T-helper 17 cell (primary cell): ENCODE measurements around the gene CERS3. TPM values are rescaled to one million over a fixed set of nuclear protein-coding genes. Genes with fewer than 3 reads are reported as not detected.

Source experiments
- ATAC-seq: fragments of 150-1000 bp; cut with Tn5 transposase; 2 replicates; pipeline ENCODE4 v1.10.0; 2021; ENCODE audit warnings: mild to moderate bottlenecking, moderate library complexity
- DNase-seq, 3 donors: peaks; one replicate each; pipeline versions ENCODE4 v3.0.0 to v3.0.0-alpha.2; 2020 to 2021
- H3K9me3 ChIP-seq: one replicate; pipeline ENCODE4 v1.7.0; 2013; ENCODE audit warnings: low read length, mild to moderate bottlenecking; ENCODE audit not compliant: control insufficient read depth, poor library complexity, severe bottlenecking
- H3K27ac Mint-ChIP-seq: one replicate; pipeline ENCODE4 v1.8.0; 2022; ENCODE audit warnings: mild to moderate bottlenecking, moderate library complexity, mixed read lengths
- H3K27me3 Mint-ChIP-seq: one replicate; pipeline ENCODE4 v1.8.0; 2022; ENCODE audit warnings: mixed read lengths
- H3K36me3 Mint-ChIP-seq: one replicate; pipeline ENCODE4 v1.8.0; 2022; ENCODE audit warnings: low read depth, mixed read lengths
- H3K4me1 Mint-ChIP-seq: one replicate; pipeline ENCODE4 v1.8.0; 2022; ENCODE audit warnings: mild to moderate bottlenecking, mixed read lengths
- H3K4me3 Mint-ChIP-seq: one replicate; pipeline ENCODE4 v1.8.0; 2022; ENCODE audit warnings: mild to moderate bottlenecking, moderate library complexity, mixed read lengths
- total RNA-seq, 4 donors: library from RNA in 2 of 4; stranded (reverse) in 2 of 4; gene quantifications; one replicate each; pipeline ENCODE4 v1.2.3 and lab custom pipeline; 2022 to 2026

The CERS3 gene
- total RNA-seq, 2 donors from 2014 or later: 2.0 to 2.8 TPM

GRCh38 chr15:100547961-100548360 lies 19.2 kb upstream of the CERS3 start:
- no peaks in the 10 kb centered on the region for H3K9me3 ChIP-seq
- no peak overlapping the region for H3K27ac Mint-ChIP-seq
- H3K4me3 Mint-ChIP-seq: no peak overlapping the region
- H3K27me3 Mint-ChIP-seq: no peaks in the 10 kb centered on the region
- H3K4me1 Mint-ChIP-seq: no peaks in the 10 kb centered on the region
- ATAC-seq: no peak
- no peaks in the 10 kb centered on the region for H3K36me3 Mint-ChIP-seq
- DNase-seq: no peak

- no peak overlapping the region for H3K4me3 Mint-ChIP-seq
- H3K9me3 ChIP-seq: no peaks in the 10 kb centered on the region
- H3K36me3 Mint-ChIP-seq: no peaks in the 10 kb centered on the region
- no peaks in the 10 kb centered on the region for H3K4me1 Mint-ChIP-seq
- H3K27ac Mint-ChIP-seq: no peak overlapping the region
- ATAC-seq: no peak
- no peak for DNase-seq
- H3K27me3 Mint-ChIP-seq: no peaks in the 10 kb centered on the region
Measured at GRCh38 chr15:100544946-100545345, 16.2 kb upstream of the CERS3 start.

GRCh38 chr15:100544338-100544841 lies 15.6 kb upstream of the CERS3 start:
- DNase-seq (no peak), ATAC-seq (no peak)
- Mint-ChIP-seq H3K27me3 (no peaks in the 10 kb centered on the region), H3K4me1 (no peaks in the 10 kb centered on the region), H3K36me3 (no peaks in the 10 kb centered on the region), H3K27ac (no peak overlapping the region), H3K4me3 (no peak overlapping the region)
- H3K9me3 ChIP-seq: no peaks in the 10 kb centered on the region

GRCh38 chr15:100542290-100542689 lies 13.5 kb upstream of the CERS3 start:
- no peak overlapping the region for H3K27ac Mint-ChIP-seq
- H3K4me1 Mint-ChIP-seq: no peaks in the 10 kb centered on the region
- peaks cover 3% of the 10 kb centered on the region for H3K36me3 Mint-ChIP-seq
- no peaks in the 10 kb centered on the region for H3K9me3 ChIP-seq
- H3K4me3 Mint-ChIP-seq: no peak overlapping the region
- ATAC-seq (no peak), DNase-seq (no peak)
- H3K27me3 Mint-ChIP-seq: no peaks in the 10 kb centered on the region

- H3K36me3 Mint-ChIP-seq: peaks cover 6% of the 10 kb centered on the region
- H3K4me3 Mint-ChIP-seq: no peak overlapping the region
- no peaks in the 10 kb centered on the region for H3K9me3 ChIP-seq
- no peaks in the 10 kb centered on the region for H3K4me1 Mint-ChIP-seq
- H3K27me3 Mint-ChIP-seq: no peaks in the 10 kb centered on the region
- no peak overlapping the region for H3K27ac Mint-ChIP-seq
- ATAC-seq (peak; percentile 36), DNase-seq (no peak)
Measured at GRCh38 chr15:100537331-100537730, 8.6 kb upstream of the CERS3 start.

GRCh38 chr15:100536733-100537132 lies 8.0 kb upstream of the CERS3 start:
- DNase-seq (no peak), ATAC-seq (no peak)
- no peak overlapping the region for H3K4me3 Mint-ChIP-seq
- no peaks in the 10 kb centered on the region for H3K27me3 Mint-ChIP-seq
- peaks cover 6% of the 10 kb centered on the region for H3K36me3 Mint-ChIP-seq
- H3K9me3 ChIP-seq: no peaks in the 10 kb centered on the region
- H3K4me1 Mint-ChIP-seq: no peaks in the 10 kb centered on the region
- no peak overlapping the region for H3K27ac Mint-ChIP-seq

GRCh38 chr15:100533886-100534285 lies 5.1 kb upstream of the CERS3 start:
- Mint-ChIP-seq H3K27ac (no peak overlapping the region), H3K27me3 (peaks cover 5% of the 10 kb centered on the region), H3K4me3 (no peak overlapping the region)

GRCh38 chr15:100531823-100532327 lies 3.1 kb upstream of the CERS3 start:
- DNase-seq: no peak
- no peaks in the 10 kb centered on the region for H3K9me3 ChIP-seq
- Mint-ChIP-seq H3K27me3 (peaks cover 5% of the 10 kb centered on the region), H3K4me1 (peaks cover 9% of the 10 kb centered on the region), H3K36me3 (peaks cover 7% of the 10 kb centered on the region), H3K4me3 (no peak overlapping the region), H3K27ac (no peak overlapping the region)
- no peak for ATAC-seq

More at GRCh38 chr15:100533886-100534285, 5.1 kb upstream of the CERS3 start:
- DNase-seq (no peak), ATAC-seq (no peak)
- Mint-ChIP-seq H3K4me1 (peaks cover 5% of the 10 kb centered on the region), H3K36me3 (peaks cover 6% of the 10 kb centered on the region)
- H3K9me3 ChIP-seq: no peaks in the 10 kb centered on the region

- H3K27ac Mint-ChIP-seq: no peak overlapping the region
- H3K9me3 ChIP-seq: no peaks in the 10 kb centered on the region
- H3K4me1 Mint-ChIP-seq: peaks cover 9% of the 10 kb centered on the region
- no peak overlapping the region for H3K4me3 Mint-ChIP-seq
- DNase-seq: no peak
- no peak for ATAC-seq
- H3K27me3 Mint-ChIP-seq: peaks cover 5% of the 10 kb centered on the region
- H3K36me3 Mint-ChIP-seq: peaks cover 7% of the 10 kb centered on the region
Measured at GRCh38 chr15:100531204-100531603, 2.5 kb upstream of the CERS3 start.

- peaks cover 7% of the 10 kb centered on the region for H3K36me3 Mint-ChIP-seq
- peaks cover 5% of the 10 kb centered on the region for H3K27me3 Mint-ChIP-seq
- peaks cover 11% of the 10 kb centered on the region for H3K4me1 Mint-ChIP-seq
- no peak overlapping the region for H3K4me3 Mint-ChIP-seq
- no peaks in the 10 kb centered on the region for H3K9me3 ChIP-seq
- no peak for DNase-seq
- peak overlapping the region; percentile 65 for H3K27ac Mint-ChIP-seq
- ATAC-seq: no peak
Measured at GRCh38 chr15:100529556-100529955, 806 bp upstream of the CERS3 start.

- Mint-ChIP-seq H3K27ac (no peak overlapping the region), H3K36me3 (peaks cover 3% of the 10 kb centered on the region), H3K4me1 (peaks cover 17% of the 10 kb centered on the region), H3K4me3 (no peak overlapping the region), H3K27me3 (peaks cover 5% of the 10 kb centered on the region)
- DNase-seq (no peak), ATAC-seq (no peak)
- H3K9me3 ChIP-seq: no peaks in the 10 kb centered on the region
Measured at GRCh38 chr15:100526027-100526481, 2.7 kb downstream of the CERS3 start.

GRCh38 chr15:100525436-100525835 lies 3.3 kb downstream of the CERS3 start:
- Mint-ChIP-seq H3K4me1 (peaks cover 21% of the 10 kb centered on the region), H3K27ac (no peak overlapping the region), H3K27me3 (peaks cover 3% of the 10 kb centered on the region), H3K36me3 (peaks cover 3% of the 10 kb centered on the region), H3K4me3 (no peak overlapping the region)
- no peaks in the 10 kb centered on the region for H3K9me3 ChIP-seq
- ATAC-seq: no peak
- DNase-seq: no peak

- ATAC-seq (no peak), DNase-seq (no peak)
- H3K9me3 ChIP-seq: no peaks in the 10 kb centered on the region
- no peak overlapping the region for H3K4me3 Mint-ChIP-seq
- H3K36me3 Mint-ChIP-seq: peaks cover 3% of the 10 kb centered on the region
- H3K27me3 Mint-ChIP-seq: no peaks in the 10 kb centered on the region
- H3K27ac Mint-ChIP-seq: no peak overlapping the region
- H3K4me1 Mint-ChIP-seq: peaks cover 19% of the 10 kb centered on the region
Measured at GRCh38 chr15:100524326-100524725, 4.4 kb downstream of the CERS3 start.

GRCh38 chr15:100521907-100522306 lies 6.8 kb downstream of the CERS3 start:
- ATAC-seq: no peak
- no peaks in the 10 kb centered on the region for H3K27me3 Mint-ChIP-seq

More at GRCh38 chr15:100521907-100522306, 6.8 kb downstream of the CERS3 start:
- H3K36me3 Mint-ChIP-seq: peaks cover 2% of the 10 kb centered on the region
- no peaks in the 10 kb centered on the region for H3K9me3 ChIP-seq
- H3K27ac Mint-ChIP-seq: peak overlapping the region; percentile 76
- peaks cover 15% of the 10 kb centered on the region for H3K4me1 Mint-ChIP-seq
- no peak for DNase-seq
- H3K4me3 Mint-ChIP-seq: no peak overlapping the region
